ENCODE results near the gene LRRC8C.

Gene LRRC8C

GRCh38 chr1:89708751-89709375, 75.9 kb downstream of the LRRC8C start:
- no peak for DNase-seq

- DNase-seq, result no peak
These were observed 77.7 kb downstream of the LRRC8C start for GRCh38 chr1:89710498-89711139.

- DNase-seq, result no peak
These were observed 78.3 kb downstream of the LRRC8C start for GRCh38 chr1:89711140-89711778.

- no peak for DNase-seq
These were observed 79.5 kb downstream of the LRRC8C start for GRCh38 chr1:89712420-89712819.

- DNase-seq, result no peak
These were observed 82.8 kb downstream of the LRRC8C start for GRCh38 chr1:89715677-89716076.

- DNase-seq, result no peak
These were observed 86.8 kb downstream of the LRRC8C start for GRCh38 chr1:89719502-89720306.

- DNase-seq, result no peak
These were observed 87.9 kb downstream of the LRRC8C start for GRCh38 chr1:89720839-89721238.

GRCh38 chr1:89721351-89721750, 88.4 kb downstream of the LRRC8C start:
- DNase-seq, result no peak

- DNase-seq, result no peak
These were observed 90.2 kb downstream of the LRRC8C start for GRCh38 chr1:89723144-89723543.

GRCh38 chr1:89723863-89724262, 90.9 kb downstream of the LRRC8C start:
- no peak for DNase-seq

- DNase-seq, result no peak
These were observed 91.6 kb downstream of the LRRC8C start for GRCh38 chr1:89724369-89725010.

GRCh38 chr1:89725011-89725370, 92.1 kb downstream of the LRRC8C start:
- no peak for DNase-seq

GRCh38 chr1:89725631-89726030, 92.7 kb downstream of the LRRC8C start:
- no peak for DNase-seq

- no peak for DNase-seq
These were observed 94.8 kb downstream of the LRRC8C start for GRCh38 chr1:89727517-89728312.

GRCh38 chr1:89728381-89728780, 95.5 kb downstream of the LRRC8C start:
- no peak for DNase-seq

- DNase-seq, result no peak
These were observed 99.3 kb downstream of the LRRC8C start for GRCh38 chr1:89732206-89732605.

- DNase-seq, result no peak
These were observed 99.8 kb downstream of the LRRC8C start for GRCh38 chr1:89732643-89733222.

- DNase-seq, result no peak
These were observed 100.8 kb downstream of the LRRC8C start for GRCh38 chr1:89733748-89734147.

- no peak for DNase-seq
These were observed 101.5 kb downstream of the LRRC8C start for GRCh38 chr1:89734442-89734841.

GRCh38 chr1:89735479-89735878, 102.6 kb downstream of the LRRC8C start:
- no peak for DNase-seq

- DNase-seq, result no peak
These were observed 104.2 kb downstream of the LRRC8C start for GRCh38 chr1:89736937-89737733.
